H1 (cell line): ENCODE data around the gene SIK3. TPM values are rescaled to one million over a fixed set of nuclear protein-coding genes. Genes with fewer than 3 reads are reported as not detected.

Experiments used
- CTCF ChIA-PET: fragments of 300-600 bp; sonication (Branson Sonifier 250); formaldehyde crosslinking; loops from one replicate; lab custom pipeline; 2021; ENCODE audit not compliant: partially characterized antibody; lab: Charles Lee
- POLR2A ChIA-PET: fragments of 300-600 bp; sonication (Branson Sonifier 250); formaldehyde crosslinking; loops from one replicate; lab custom pipeline; 2021; ENCODE audit warnings: inconsistent platforms; ENCODE audit not compliant: partially characterized antibody; lab: Charles Lee
- DNase-seq, 2 experiments: peaks; one replicate each; pipeline versions ENCODE4 v3.0.0 to v3.0.0-alpha.2; 2010 to 2022; ENCODE audit warnings: low spot score in 2 of 2, low read depth in 1 of 2, mixed read lengths in 1 of 2
- FAIRE-seq: peaks from 2 replicates; lab custom pipeline; 2011; peaks lifted over from hg19 to GRCh38; lab: Jason Lieb, UNC
- H2AFZ ChIP-seq: 2 replicates; pipeline ENCODE4 v1.8.1; 2012; ENCODE audit warnings: low read length, inconsistent platforms
- H2AK5ac ChIP-seq: 2 replicates; pipeline ENCODE4 v1.6.1; 2013; ENCODE audit warnings: low read depth, low read length
- H2BK120ac ChIP-seq: replicated peaks from 2 replicates; pipeline ENCODE3; 2013; ENCODE audit warnings: low read depth, low read length, inconsistent platforms
- H2BK12ac ChIP-seq: 2 replicates; pipeline ENCODE4 v1.6.1; 2013; ENCODE audit warnings: low read depth, low read length
- H2BK15ac ChIP-seq: 2 replicates; pipeline ENCODE4 v1.6.1; 2013; ENCODE audit warnings: low read length
- H2BK20ac ChIP-seq: 2 replicates; pipeline ENCODE4 v1.6.1; 2013; ENCODE audit warnings: low read length
- H2BK5ac ChIP-seq: 2 replicates; pipeline ENCODE4 v1.6.1; 2013; ENCODE audit warnings: low read depth, low read length
- H3K14ac ChIP-seq: 2 replicates; pipeline ENCODE4 v1.6.1; 2013; ENCODE audit warnings: inconsistent platforms; ENCODE audit not compliant: insufficient read length
- H3K18ac ChIP-seq: 2 replicates; pipeline ENCODE4 v1.6.1; 2013; ENCODE audit warnings: low read length; ENCODE audit errors: extremely low read depth
- H3K23ac ChIP-seq: 2 replicates; pipeline ENCODE4 v1.6.1; 2013; ENCODE audit warnings: inconsistent platforms; ENCODE audit not compliant: insufficient read length
- H3K23me2 ChIP-seq: 2 replicates; pipeline ENCODE4 v1.6.1; 2013; ENCODE audit warnings: low read depth, low read length
- H3K27ac ChIP-seq: 2 replicates; pipeline ENCODE4 v1.6.1; 2011; ENCODE audit warnings: low read depth, low read length, inconsistent platforms
- H3K27me3 ChIP-seq, 4 experiments: replicated peaks in 1 of 4; 1 replicate in 1 of 4; 2 replicates in 3 of 4; pipeline versions ENCODE4 v1.6.1 to v1.8.1; 2011 to 2013; ENCODE audit warnings: low read length in 3 of 4, mild to moderate bottlenecking in 3 of 4, inconsistent platforms in 2 of 4, mixed read lengths in 2 of 4, moderate library complexity in 1 of 4; ENCODE audit not compliant: control insufficient read depth in 3 of 4, insufficient read depth in 3 of 4; ENCODE audit errors: extremely low read depth in 1 of 4
- H3K36me3 ChIP-seq, 4 experiments: 2 replicates each; pipeline versions ENCODE4 v1.6.1 to v1.8.1; 2011 to 2013; ENCODE audit warnings: mild to moderate bottlenecking in 4 of 4, low read length in 3 of 4, moderate library complexity in 2 of 4, control low read depth in 1 of 4, inconsistent platforms in 1 of 4; ENCODE audit not compliant: insufficient read depth in 4 of 4, control insufficient read depth in 2 of 4
- H3K4ac ChIP-seq: replicated peaks from 2 replicates; pipeline ENCODE3; 2013; ENCODE audit warnings: low read length, low read depth, mixed read lengths, inconsistent platforms; ENCODE audit not compliant: insufficient read length
- H3K4me1 ChIP-seq, 4 experiments: replicated peaks in 1 of 4; 1 replicate in 1 of 4; 2 replicates in 3 of 4; pipeline versions ENCODE4 v1.6.1 to v1.8.1; 2011 to 2013; ENCODE audit warnings: low read length in 3 of 4, inconsistent platforms in 2 of 4, mixed read lengths in 1 of 4; ENCODE audit not compliant: insufficient read depth in 4 of 4, control insufficient read depth in 3 of 4
- H3K4me2 ChIP-seq, 2 experiments: 2 replicates each; pipeline versions ENCODE4 v1.6.1 to v1.8.1; 2011 to 2013; ENCODE audit warnings: low read depth in 2 of 2, low read length in 2 of 2, control low read depth in 1 of 2, inconsistent platforms in 1 of 2, mild to moderate bottlenecking in 1 of 2; ENCODE audit not compliant: insufficient read depth in 1 of 2
- H3K4me3 ChIP-seq, 4 experiments: fragments of 200-600, 300-600 bp in 1 of 4; sonication (generic), shearing (Covaris generic), sonication (Bioruptor Twin) in 1 of 4; 2 replicates each; pipeline versions ENCODE4 v1.5.1 to v1.8.1; 2011 to 2016; ENCODE audit warnings: low read length in 4 of 4, low read depth in 3 of 4, control low read depth in 2 of 4, inconsistent platforms in 2 of 4, mild to moderate bottlenecking in 2 of 4, mixed read lengths in 1 of 4, moderate library complexity in 1 of 4; ENCODE audit not compliant: insufficient read depth in 2 of 4; ENCODE audit errors: extremely low read depth in 1 of 4
- H3K56ac ChIP-seq: replicated peaks from 2 replicates; pipeline ENCODE3; 2013; ENCODE audit warnings: low read depth, mild to moderate bottlenecking, mixed read lengths, low read length, inconsistent platforms; ENCODE audit not compliant: insufficient read length
- H3K79me1 ChIP-seq: 2 replicates; pipeline ENCODE4 v1.6.1; 2013; ENCODE audit warnings: low read depth, low read length, control low read depth
- H3K79me2 ChIP-seq, 2 experiments: 2 replicates each; pipeline versions ENCODE4 v1.6.1 to v1.8.1; 2012 to 2013; ENCODE audit warnings: low read length in 2 of 2, mild to moderate bottlenecking in 2 of 2, inconsistent platforms in 1 of 2; ENCODE audit not compliant: insufficient read depth in 2 of 2, control insufficient read depth in 1 of 2
- H3K9ac ChIP-seq, 4 experiments: replicated peaks in 1 of 4; 1 replicate in 1 of 4; 2 replicates in 3 of 4; pipeline versions ENCODE4 v1.6.1 to v1.8.1; 2011 to 2013; ENCODE audit warnings: low read depth in 3 of 4, low read length in 3 of 4, control low read depth in 2 of 4, mild to moderate bottlenecking in 2 of 4, moderate library complexity in 2 of 4, inconsistent platforms in 1 of 4; ENCODE audit errors: extremely low read depth in 1 of 4
- H3K9me3 ChIP-seq, 2 experiments: 2 replicates each; pipeline versions ENCODE4 v1.6.1 to v1.8.1; 2012 to 2013; ENCODE audit warnings: mild to moderate bottlenecking in 2 of 2, moderate library complexity in 2 of 2, control low read depth in 1 of 2, inconsistent platforms in 1 of 2, low read depth in 1 of 2, low read length in 1 of 2, mixed read lengths in 1 of 2; ENCODE audit not compliant: insufficient read depth in 2 of 2
- H4K20me1 ChIP-seq, 2 experiments: replicated peaks in 1 of 2; 2 replicates each; pipeline versions ENCODE3 to v1.8.1; 2011 to 2013; ENCODE audit warnings: inconsistent platforms in 2 of 2, low read length in 2 of 2, mild to moderate bottlenecking in 1 of 2; ENCODE audit not compliant: insufficient read depth in 2 of 2, control insufficient read depth in 1 of 2
- H4K5ac ChIP-seq: 2 replicates; pipeline ENCODE4 v1.6.1; 2013; ENCODE audit warnings: low read length, low read depth, mixed read lengths, inconsistent platforms; ENCODE audit not compliant: insufficient read length
- H4K8ac ChIP-seq: 2 replicates; pipeline ENCODE4 v1.8.0; 2013; ENCODE audit warnings: mild to moderate bottlenecking, moderate library complexity, low read length, inconsistent platforms; ENCODE audit not compliant: insufficient read depth; ENCODE audit errors: extremely low read depth
- H4K91ac ChIP-seq: replicated peaks from 2 replicates; pipeline ENCODE3; 2013; ENCODE audit warnings: low read length, mixed read lengths, inconsistent platforms; ENCODE audit not compliant: insufficient read length
- BACH1 ChIP-seq: IDR thresholded peaks from 2 replicates; pipeline ENCODE4 v1.6.1; 2012; ENCODE audit warnings: low read length, improper control_type of control experiment
- CTCF ChIP-seq, 3 experiments: IDR thresholded peaks; 1 replicate in 2 of 3; 2 replicates in 1 of 3; pipeline versions ENCODE4 v1.5.1 to v1.6.1; 2011; ENCODE audit warnings: low read length in 3 of 3, mild to moderate bottlenecking in 3 of 3, inconsistent platforms in 2 of 3, low read depth in 1 of 3, moderate library complexity in 1 of 3; ENCODE audit not compliant: insufficient read depth in 1 of 3; ENCODE audit errors: control extremely low read depth in 1 of 3
- EGR1 ChIP-seq: IDR thresholded peaks from 2 replicates; pipeline ENCODE4 v1.6.1; 2011; ENCODE audit warnings: low read depth, low read length, borderline replicate concordance
- HDAC6 ChIP-seq: IDR thresholded peaks from one replicate; pipeline ENCODE4 v1.7.1; 2012; ENCODE audit warnings: low read depth, mild to moderate bottlenecking, inconsistent platforms, low read length, moderate library complexity
- JUND ChIP-seq: IDR thresholded peaks from 2 replicates; pipeline ENCODE4 v1.6.1; 2011; ENCODE audit warnings: mild to moderate bottlenecking, improper control_type of control experiment, low read length
- KDM4A ChIP-seq: IDR thresholded peaks from one replicate; pipeline ENCODE4 v1.7.1; 2012; ENCODE audit warnings: low read depth, mild to moderate bottlenecking, moderate library complexity, low read length, inconsistent platforms; ENCODE audit not compliant: severe bottlenecking
- KDM5A ChIP-seq: fragments of 200-600 bp; IDR thresholded peaks from 2 replicates; pipeline ENCODE4 v1.7.1; 2012; ENCODE audit warnings: mild to moderate bottlenecking, low read length, inconsistent platforms, mixed read lengths
- MAFK ChIP-seq: IDR thresholded peaks from 2 replicates; pipeline ENCODE4 v1.6.1; 2012; ENCODE audit warnings: low read depth, mild to moderate bottlenecking, improper control_type of control experiment, low read length
- POU5F1 ChIP-seq: IDR thresholded peaks from 2 replicates; pipeline ENCODE4 v1.6.1; 2011; ENCODE audit warnings: low read depth, mild to moderate bottlenecking, low read length, moderate library complexity
- SAP30 ChIP-seq: fragments of 300-600 bp; sonication (generic); IDR thresholded peaks from 2 replicates; pipeline ENCODE4 v1.7.1; 2012; ENCODE audit warnings: low read length, moderate library complexity, mild to moderate bottlenecking, inconsistent platforms; ENCODE audit not compliant: insufficient read depth, insufficient replicate concordance
- SIRT6 ChIP-seq: IDR thresholded peaks from one replicate; pipeline ENCODE4 v1.7.1; 2012; ENCODE audit warnings: low read length, inconsistent platforms
- SP1 ChIP-seq: IDR thresholded peaks from 2 replicates; pipeline ENCODE4 v1.6.1; 2011; ENCODE audit warnings: low read depth, low read length
- WGBS, 2 experiments: shearing (Covaris generic) in 1 of 2; methylation state at CpG; one replicate each; pipeline versions ENCODE4 v1.1.6 to v1.1.7; 2013 to 2015; ENCODE audit warnings: low lambda C conversion rate in 2 of 2, mixed read lengths in 2 of 2, inconsistent platforms in 1 of 2, low coverage in 1 of 2, missing lambda C conversion rate in 1 of 2; ENCODE audit not compliant: insufficient replicate concordance in 2 of 2, insufficient coverage in 1 of 2, insufficient read length in 1 of 2; ENCODE audit errors: extremely low coverage in 1 of 2, missing lambda C conversion rate in 1 of 2; 5-methylcytosine and 5-hydroxymethylcytosine counted together
- polyA plus RNA-seq, 7 experiments: library from polyadenylated mRNA; depleted of rRNA in 3 of 7; stranded (reverse) in 5 of 7; unstranded in 2 of 7; fragments of >200 nt in 5 of 7; fragments of 200-250 nt in 2 of 7; gene quantifications; 1 replicate in 5 of 7; 2 replicates in 1 of 7; 4 replicates in 1 of 7; pipeline versions ENCODE4 v1.2.1 to v1.2.3, GENCODE V29; 2011 to 2013; ENCODE audit warnings: missing spikeins in 2 of 7, mixed read lengths in 2 of 7
- total RNA-seq: library from RNA; stranded (reverse); fragmentation: NEBNext Ultra II Directional; extraction: Animal tissue kit (Norgen Biotek cat#: 25700); gene quantifications from 2 replicates; pipeline ENCODE4 v1.2.1, GENCODE V29; 2021

Gene SIK3
- total and polyA plus RNA-seq, 2 of the 8 experiments (the other 6 are each of a cell fraction or from before 2014, with no cell fraction given), result 19.9 to 32.1 TPM

- no peak overlapping the region for H2BK120ac ChIP-seq
- H3K36me3 ChIP-seq, result no peaks in the 10 kb centered on the region; a peak in 1 of 8 replicates
- no peak overlapping the region for H3K9ac ChIP-seq
- no peaks in the 10 kb centered on the region for H3K79me2 ChIP-seq
- H2BK5ac ChIP-seq, result no peak overlapping the region
- H3K4me3 ChIP-seq, result no peak overlapping the region
- H3K23me2 ChIP-seq, result no peaks in the 10 kb centered on the region
- no peak for FAIRE-seq
- no peak overlapping the region for H4K91ac ChIP-seq
- no peak overlapping the region for H3K14ac ChIP-seq
- H2BK15ac ChIP-seq, result no peak overlapping the region
- H3K18ac ChIP-seq, result no peak overlapping the region
- no peaks in the 10 kb centered on the region for H3K27me3 ChIP-seq
- H4K20me1 ChIP-seq, result no peaks in the 10 kb centered on the region
- no peak overlapping the region for H3K4me2 ChIP-seq
- H3K79me1 ChIP-seq, result no peaks in the 10 kb centered on the region
- WGBS, 2 experiments, result 82% methylated on average over 1 of the region's 1 CpG; no CpG with 5 or more reads in 1 of the 2 experiments
- H2AK5ac ChIP-seq, result no peak overlapping the region
- H2BK12ac ChIP-seq, result no peak overlapping the region
- no peak overlapping the region for H3K27ac ChIP-seq
- no peak overlapping the region for H4K5ac ChIP-seq
- ChIA-PET CTCF (interaction anchor here (0.9 to 2.0 kb wide), 9 partner anchors 9 to 203 kb away, joined by 3 to 7 read pairs (median 3); no protein-coding TSS in a partner anchor), POLR2A (interaction anchor here (0.6 to 0.7 kb wide), 2 partner anchors 14 to 27 kb away, joined by 3 to 4 read pairs; no protein-coding TSS in a partner anchor)
- no peak overlapping the region for H4K8ac ChIP-seq
- no peak overlapping the region for H3K23ac ChIP-seq
- DNase-seq, result no peak
- H2AFZ ChIP-seq, result no peak overlapping the region
- H3K4ac ChIP-seq, result no peak overlapping the region
- no peaks in the 10 kb centered on the region for H3K4me1 ChIP-seq
- no peak overlapping the region for H3K56ac ChIP-seq
- H3K9me3 ChIP-seq, result peaks cover 0 to 3% of the 10 kb centered on the region in 2 experiments; a peak in 1 of 4 replicates
- H2BK20ac ChIP-seq, result no peak overlapping the region
- no peak for TF ChIP-seq CTCF (IDR thresholded peaks at IDR 0.05; ENCODE audit: control extremely low read depth in 1 of 3, insufficient read depth in 1 of 3, low read depth in 1 of 3, low read length in 3 of 3)
- no peak for TF ChIP-seq SP1
- no peak for TF ChIP-seq KDM5A
- TF ChIP-seq SIRT6, result no peak
- no peak for TF ChIP-seq JUND
- TF ChIP-seq EGR1, result no peak
- no peak for TF ChIP-seq POU5F1
- no peak for TF ChIP-seq HDAC6
- no peak for TF ChIP-seq SAP30
- TF ChIP-seq KDM4A, result no peak
- TF ChIP-seq MAFK, result no peak
- TF ChIP-seq BACH1, result no peak
These were observed 195.1 kb downstream of the SIK3 start for GRCh38 chr11:116903090-116903489.
